K562 (cell line): Measurements from ENCODE around the gene YOD1. TPM values are rescaled to one million over a fixed set of nuclear protein-coding genes. Genes with fewer than 3 reads are reported as not detected.

ENCODE experiments used
- ATF3 ChIP-seq, 2 experiments: fragments of 450-650 bp in 1 of 2; sonication (generic) in 1 of 2; formaldehyde crosslinking in 1 of 2; IDR thresholded peaks in 1 of 2; conservative IDR thresholded peaks in 1 of 2; 2 replicates each; pipeline versions ENCODE4 v1.6.1 to v1.8.1; 2016 to 2023; ENCODE audit warnings: mild to moderate bottlenecking in 2 of 2, moderate library complexity in 2 of 2, inconsistent platforms in 1 of 2, missing genetic modification reagents in 1 of 2
- CBX3 ChIP-seq, 2 experiments: IDR thresholded peaks; 1 replicate in 1 of 2; 2 replicates in 1 of 2; pipeline ENCODE4 v1.6.1; 2012; ENCODE audit warnings: inconsistent platforms in 2 of 2, low read length in 2 of 2, borderline replicate concordance in 1 of 2, control low read depth in 1 of 2
- CEBPG ChIP-seq, 3 experiments: fragments of 200-800 bp in 1 of 3; sonication (Bioruptor generic) in 1 of 3; sonication (generic) in 1 of 3; formaldehyde crosslinking in 1 of 3; IDR thresholded peaks in 2 of 3; conservative IDR thresholded peaks in 1 of 3; 2 replicates each; pipeline versions ENCODE4 v1.6.1 to v1.8.0; 2016 to 2022; ENCODE audit warnings: missing compliant biosample characterization in 2 of 3, missing genetic modification characterization in 2 of 3, mild to moderate bottlenecking in 1 of 3, missing genetic modification reagents in 1 of 3
- DIDO1 ChIP-seq: fragments of 450-650 bp; IDR thresholded peaks from 2 replicates; pipeline ENCODE4 v1.6.1; 2016; ENCODE audit warnings: low read depth, missing biosample characterization, missing genetic modification characterization
- ETS2 ChIP-seq: IDR thresholded peaks from 2 replicates; pipeline ENCODE4 v1.6.1; 2016; ENCODE audit warnings: borderline replicate concordance, missing genetic modification characterization, mild to moderate bottlenecking, moderate library complexity, missing compliant biosample characterization; ENCODE audit not compliant: poor library complexity, severe bottlenecking
- EWSR1 ChIP-seq: fragments of 450-650 bp; IDR thresholded peaks from 2 replicates; pipeline ENCODE4 v1.6.1; 2018; ENCODE audit warnings: borderline replicate concordance, mild to moderate bottlenecking, low read depth, moderate library complexity; ENCODE audit not compliant: partially characterized antibody
- HLTF ChIP-seq: fragments of 450-650 bp; IDR thresholded peaks from 2 replicates; pipeline ENCODE4 v1.6.1; 2016
- MBD2 ChIP-seq: sonication (generic); IDR thresholded peaks from 2 replicates; pipeline ENCODE4 v1.6.1; 2016; ENCODE audit warnings: low read depth, borderline replicate concordance
- MEF2D ChIP-seq: conservative IDR thresholded peaks from 2 replicates; pipeline ENCODE4 v1.6.1; 2016; ENCODE audit warnings: low read depth, missing genetic modification characterization, missing compliant biosample characterization
- NONO ChIP-seq, 2 experiments: fragments of 200-400 bp in 1 of 2; fragments of 450-650 bp in 1 of 2; formaldehyde crosslinking in 1 of 2; IDR thresholded peaks; 2 replicates each; pipeline ENCODE4 v1.6.1; 2017; ENCODE audit warnings: low read depth in 2 of 2, mild to moderate bottlenecking in 2 of 2, moderate library complexity in 2 of 2, low read length in 1 of 2
- PRMT5 ChIP-seq: sonication (generic); formaldehyde crosslinking; IDR thresholded peaks from 2 replicates; pipeline ENCODE4 v1.5.0; 2020; ENCODE audit warnings: missing genetic modification reagents
- PURB ChIP-seq: sonication (generic); formaldehyde crosslinking; IDR thresholded peaks from 2 replicates; pipeline ENCODE4 v1.9.0; 2021; ENCODE audit warnings: low read depth, mild to moderate bottlenecking, missing genetic modification reagents
- TCF7 ChIP-seq: sonication (generic); IDR thresholded peaks from 2 replicates; pipeline ENCODE4 v1.6.1; 2016; ENCODE audit warnings: antibody characterized with exemption, borderline replicate concordance
- VEZF1 ChIP-seq: fragments of 200-800 bp; sonication (Bioruptor generic); IDR thresholded peaks from 2 replicates; pipeline ENCODE4 v1.6.1; 2017; ENCODE audit warnings: missing genetic modification characterization, missing compliant biosample characterization
- ZNF133 ChIP-seq: fragments of 250-450 bp; sonication (Bioruptor Pico); IDR thresholded peaks from 2 replicates; pipeline ENCODE4 v1.4.0; 2020; ENCODE audit warnings: mild to moderate bottlenecking
- ZNF274 ChIP-seq: IDR thresholded peaks from 2 replicates; pipeline ENCODE4 v1.6.1; 2011; ENCODE audit warnings: low read depth, mild to moderate bottlenecking, low read length, moderate library complexity, borderline replicate concordance
- ZNF707 ChIP-seq: fragments of 250-450 bp; sonication (Bioruptor Pico); conservative IDR thresholded peaks from 2 replicates; pipeline ENCODE4 v1.8.0; 2022; ENCODE audit warnings: inconsistent platforms, mild to moderate bottlenecking, moderate library complexity
- ZNF780A ChIP-seq: fragments of 250-450 bp; sonication (Bioruptor Pico); IDR thresholded peaks from 2 replicates; pipeline ENCODE4 v1.5.0; 2021; ENCODE audit warnings: mild to moderate bottlenecking
- polyA plus RNA-seq, 8 experiments: library from polyadenylated mRNA; depleted of rRNA in 4 of 8; stranded (reverse) in 5 of 8; unstranded in 3 of 8; fragments of >200 nt; fragmentation: Nextera tagmentation in 2 of 8; fragmentation: Illumina TruSeq in 1 of 8; extraction: Ambion mirVana in 2 of 8; extraction: Trizol in 1 of 8; gene quantifications; 2 replicates each; pipeline versions ENCODE4 v1.2.1 to v1.2.3, GENCODE V29; 2011 to 2014; ENCODE audit warnings: inconsistent platforms in 1 of 8, missing spikeins in 1 of 8
- total RNA-seq, 7 experiments: library from RNA; depleted of rRNA in 6 of 7; stranded (reverse); fragments of >200 nt in 6 of 7; fragmentation: Illumina TruSeq in 2 of 7; extraction: Trizol in 2 of 7; gene quantifications; 2 replicates each; pipeline versions ENCODE4 v1.2.1 to v1.2.3, GENCODE V29; 2011 to 2021; ENCODE audit warnings: low replicate concordance in 1 of 7
- TF ChIP-seq, protein P1 (sequence below): sonication (generic); formaldehyde crosslinking; IDR thresholded peaks from 2 replicates; pipeline ENCODE4 v1.8.1; 2023; ENCODE audit warnings: mild to moderate bottlenecking, missing genetic modification reagents, moderate library complexity
- TF ChIP-seq, protein P2 (sequence below): fragments of 250-450 bp; sonication (Bioruptor Pico); IDR thresholded peaks from 2 replicates; pipeline ENCODE4 v1.5.0; 2020; ENCODE audit warnings: mild to moderate bottlenecking
- TF ChIP-seq, protein P3 (sequence below): sonication (generic); formaldehyde crosslinking; IDR thresholded peaks from 2 replicates; pipeline ENCODE4 v1.5.0; 2020; ENCODE audit warnings: missing genetic modification reagents

YOD1 gene
- total and polyA plus RNA-seq, 9 of the 15 experiments (the other 6 are each of a cell fraction or from before 2014, with no cell fraction given): 18.2 to 78.1 (median 46.9) TPM

GRCh38 chr1:207050480-207051190, 373 bp downstream of the YOD1 start (continued):
- TF ChIP-seq ETS2 (no peak), ZNF780A (CRISPR knock-in tag) (no peak), CBX3 (IDR thresholded peaks at IDR 0.05; ENCODE audit: borderline replicate concordance in 1 of 2, low read length in 2 of 2) (no peak), ZNF274 (no peak), MBD2 (peak; percentile 65), VEZF1 (CRISPR knock-in tag) (peak; percentile 68), ATF3 (IDR thresholded peaks at IDR 0.05) (no peak), ATF3 (CRISPR knock-in tag; conservative IDR thresholded peaks at IDR 0.05) (no peak), ZNF133 (CRISPR knock-in tag) (no peak), EWSR1 (no peak), PURB (no peak), TCF7 (no peak), ZNF707 (CRISPR knock-in tag) (no peak), NONO (IDR thresholded peaks at IDR 0.05; ENCODE audit: low read depth in 2 of 2, low read length in 1 of 2) (peak in 1 of 2 experiments; percentile 50; a peak in 1 of 4 replicates), PRMT5 (CRISPR knock-in tag) (no peak), MEF2D (tag) (no peak), DIDO1 (tag) (no peak; the same call in 1 of the 2 replicates), CEBPG (CRISPR knock-in tag; IDR thresholded peaks at IDR 0.05) (peak; percentile 50; the same call in 1 of the 2 replicates), CEBPG (tag; conservative IDR thresholded peaks at IDR 0.05 in 1 of 2, IDR thresholded peaks at IDR 0.05 in 1 of 2) (no peak), HLTF (no peak)
- TF ChIP-seq, protein P1, sequence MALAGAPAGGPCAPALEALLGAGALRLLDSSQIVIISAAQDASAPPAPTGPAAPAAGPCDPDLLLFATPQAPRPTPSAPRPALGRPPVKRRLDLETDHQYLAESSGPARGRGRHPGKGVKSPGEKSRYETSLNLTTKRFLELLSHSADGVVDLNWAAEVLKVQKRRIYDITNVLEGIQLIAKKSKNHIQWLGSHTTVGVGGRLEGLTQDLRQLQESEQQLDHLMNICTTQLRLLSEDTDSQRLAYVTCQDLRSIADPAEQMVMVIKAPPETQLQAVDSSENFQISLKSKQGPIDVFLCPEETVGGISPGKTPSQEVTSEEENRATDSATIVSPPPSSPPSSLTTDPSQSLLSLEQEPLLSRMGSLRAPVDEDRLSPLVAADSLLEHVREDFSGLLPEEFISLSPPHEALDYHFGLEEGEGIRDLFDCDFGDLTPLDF (CRISPR knock-in tag): peak; percentile 60; the same call in 1 of the 2 replicates
- TF ChIP-seq, protein P2, sequence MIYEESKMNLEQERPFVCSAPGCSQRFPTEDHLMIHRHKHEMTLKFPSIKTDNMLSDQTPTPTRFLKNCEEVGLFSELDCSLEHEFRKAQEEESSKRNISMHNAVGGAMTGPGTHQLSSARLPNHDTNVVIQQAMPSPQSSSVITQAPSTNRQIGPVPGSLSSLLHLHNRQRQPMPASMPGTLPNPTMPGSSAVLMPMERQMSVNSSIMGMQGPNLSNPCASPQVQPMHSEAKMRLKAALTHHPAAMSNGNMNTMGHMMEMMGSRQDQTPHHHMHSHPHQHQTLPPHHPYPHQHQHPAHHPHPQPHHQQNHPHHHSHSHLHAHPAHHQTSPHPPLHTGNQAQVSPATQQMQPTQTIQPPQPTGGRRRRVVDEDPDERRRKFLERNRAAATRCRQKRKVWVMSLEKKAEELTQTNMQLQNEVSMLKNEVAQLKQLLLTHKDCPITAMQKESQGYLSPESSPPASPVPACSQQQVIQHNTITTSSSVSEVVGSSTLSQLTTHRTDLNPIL (CRISPR knock-in tag): no peak
- TF ChIP-seq, protein P3, sequence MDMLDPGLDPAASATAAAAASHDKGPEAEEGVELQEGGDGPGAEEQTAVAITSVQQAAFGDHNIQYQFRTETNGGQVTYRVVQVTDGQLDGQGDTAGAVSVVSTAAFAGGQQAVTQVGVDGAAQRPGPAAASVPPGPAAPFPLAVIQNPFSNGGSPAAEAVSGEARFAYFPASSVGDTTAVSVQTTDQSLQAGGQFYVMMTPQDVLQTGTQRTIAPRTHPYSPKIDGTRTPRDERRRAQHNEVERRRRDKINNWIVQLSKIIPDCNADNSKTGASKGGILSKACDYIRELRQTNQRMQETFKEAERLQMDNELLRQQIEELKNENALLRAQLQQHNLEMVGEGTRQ: no peak
